Measurements from ENCODE around the gene HSD3B1. TPM values are rescaled to one million over a fixed set of nuclear protein-coding genes. Genes with fewer than 3 reads are reported as not detected.

HSD3B1 gene
- total and polyA plus RNA-seq, 9 of the 15 experiments (the other 6 are each of a cell fraction or from before 2014, with no cell fraction given), result not detected

- TF ChIP-seq UBTF (IDR thresholded peaks at IDR 0.05; ENCODE audit: borderline replicate concordance in 1 of 2, low read depth in 2 of 2, low read length in 2 of 2) (no peak), LEF1 (IDR thresholded peaks at IDR 0.05) (no peak)
Measured at GRCh38 chr1:119510046-119510445, 3.0 kb downstream of the HSD3B1 start (continued).

- H3K79me2 ChIP-seq (ENCODE audit: control insufficient read depth, insufficient read depth, low read length), result no peaks in the 10 kb centered on the region
- no peak overlapping the region for H3K9ac ChIP-seq (ENCODE audit: insufficient read depth in 1 of 2, low read depth in 2 of 2, low read length in 2 of 2)
- no peaks in the 10 kb centered on the region for H3K27me3 ChIP-seq (ENCODE audit: control insufficient read depth in 2 of 2, insufficient read depth in 2 of 2, low read length in 2 of 2)
- ChIA-PET CTCF (ENCODE audit: low intra/inter-chr PET ratio) (no interaction called here), POLR2A (no interaction called here)
- intact Hi-C loops (cut with micrococcal nuclease), result loop anchor here (10.0 kb wide), 1 partner anchor 60 kb away; no protein-coding TSS in a partner anchor
- no peak overlapping the region for H3K27ac ChIP-seq (ENCODE audit: extremely low read depth, low read depth, low read length)
- no peaks in the 10 kb centered on the region for H3K36me3 ChIP-seq (ENCODE audit: control insufficient read depth, insufficient read depth, low read length)
- H3K9me3 ChIP-seq (replicated peaks; ENCODE audit: control insufficient read depth, insufficient read depth, low read depth, low read length), result no peaks in the 10 kb centered on the region
- H3K9me1 ChIP-seq (ENCODE audit: control insufficient read depth, insufficient read depth, low read length), result no peaks in the 10 kb centered on the region
- no peaks in the 10 kb centered on the region for H4K20me1 ChIP-seq (replicated peaks; ENCODE audit: control insufficient read depth, insufficient read depth, low read length)
- TF ChIP-seq ETV5 (CRISPR knock-in tag; IDR thresholded peaks at IDR 0.05; ENCODE audit: low read depth) (no peak), EGR1 (conservative IDR thresholded peaks at IDR 0.05) (no peak), RFX1 (IDR thresholded peaks at IDR 0.05) (no peak), SPI1 (IDR thresholded peaks at IDR 0.05; ENCODE audit: borderline replicate concordance, low read depth, low read length) (no peak), USF2 (CRISPR knock-in tag; IDR thresholded peaks at IDR 0.05) (no peak), ZNF197 (CRISPR knock-in tag; IDR thresholded peaks at IDR 0.05; ENCODE audit: low read depth) (no peak), ZBTB12 (CRISPR knock-in tag; IDR thresholded peaks at IDR 0.05) (no peak), ZNF764 (CRISPR knock-in tag; IDR thresholded peaks at IDR 0.05; ENCODE audit: low read depth) (no peak), MXD1 (CRISPR knock-in tag; IDR thresholded peaks at IDR 0.05; ENCODE audit: borderline replicate concordance, poor library complexity, severe bottlenecking) (no peak), HNRNPL (IDR thresholded peaks at IDR 0.05; ENCODE audit: low read depth, low read length) (no peak)
- ATAC-seq, result no peak
- 1% methylated on average over 5 of the region's 5 CpGs for WGBS (ENCODE audit: insufficient coverage, low coverage, missing lambda C conversion rate)
- no peak overlapping the region for H3K4me3 ChIP-seq
- H3K4me1 ChIP-seq (replicated peaks in 1 of 2; ENCODE audit: control insufficient read depth in 2 of 2, insufficient read depth in 2 of 2, low read length in 2 of 2), result no peaks in the 10 kb centered on the region
- no peak for FAIRE-seq
- H3K4me2 ChIP-seq (ENCODE audit: insufficient read depth, low read length), result no peak overlapping the region
- no peak for DNase-seq (ENCODE audit: extremely low read depth in 1 of 4, low spot score in 3 of 4)
- H2AFZ ChIP-seq (ENCODE audit: low read depth, low read length), result no peak overlapping the region
- in situ Hi-C loops (cut with MboI), result no loop called here
- BruUV-seq (replicated peaks), result no TSS peak
Measured at GRCh38 chr1:119515221-119515620, 8.2 kb downstream of the HSD3B1 start.
